ENCODE results near the gene METTL23. TPM values are rescaled to one million over a fixed set of nuclear protein-coding genes. Genes with fewer than 3 reads are reported as not detected.

METTL23 gene
- total RNA-seq, 1 experiment from 2014 or later, result 57.8 TPM

DNA sequence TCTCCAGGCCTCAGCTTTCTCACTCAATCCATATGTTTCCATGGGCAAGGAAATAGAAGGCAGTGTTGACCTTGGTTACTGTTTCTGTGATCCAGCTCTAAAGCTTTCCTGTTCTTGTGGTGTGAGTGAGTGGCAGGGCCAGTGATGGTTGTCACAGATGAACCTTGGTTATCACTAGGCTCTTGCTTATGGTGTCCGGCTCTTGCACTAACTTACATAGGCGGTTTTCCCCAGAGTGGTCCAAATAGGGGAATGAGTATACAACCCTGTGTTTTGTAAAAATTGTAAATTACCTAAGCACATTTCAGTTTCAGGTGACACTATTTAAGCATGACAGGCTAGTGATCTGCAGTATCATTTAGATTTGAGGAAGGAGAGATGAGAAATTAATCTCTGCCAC lies 18.1 kb downstream of the METTL23 start:
- H3K36me3 ChIP-seq (ENCODE audit: control insufficient read depth in 1 of 2, insufficient read depth in 2 of 2, low read length in 2 of 2), result peaks cover 2 to 24% of the 10 kb centered on the region in 2 experiments; a peak in 1 of 4 replicates
- H4K20me1 ChIP-seq (ENCODE audit: insufficient read depth), result no peaks in the 10 kb centered on the region
- H3K4me2 ChIP-seq (ENCODE audit: low read length), result no peak overlapping the region
- no TSS peak for BruUV-seq (replicated peaks)
- RAD21 ChIA-PET (ENCODE audit: low non-redundant PET in 1 of 2, low total read pairs in 2 of 2, uncharacterized antibody in 2 of 2, unreplicated experiment in 2 of 2), result no interaction called here
- H3K27ac ChIP-seq (ENCODE audit: low read depth, low read length), result no peak overlapping the region
- peaks cover 0 to 2% of the 10 kb centered on the region in 2 experiments; a peak in 1 of 4 replicates for H3K9me3 ChIP-seq (ENCODE audit: control insufficient read depth in 1 of 2, insufficient read depth in 1 of 2, low read depth in 1 of 2, low read length in 2 of 2)
- no peak overlapping the region for H2AFZ ChIP-seq (ENCODE audit: low read depth, low read length, poor library complexity, severe bottlenecking)
- intact Hi-C loops (cut with micrococcal nuclease), result loop anchor here (2.0 kb wide), 1 partner anchor 24 kb away; no protein-coding TSS in a partner anchor
- H3K9ac ChIP-seq (ENCODE audit: low read length), result no peak overlapping the region
- TF ChIP-seq, protein P1, sequence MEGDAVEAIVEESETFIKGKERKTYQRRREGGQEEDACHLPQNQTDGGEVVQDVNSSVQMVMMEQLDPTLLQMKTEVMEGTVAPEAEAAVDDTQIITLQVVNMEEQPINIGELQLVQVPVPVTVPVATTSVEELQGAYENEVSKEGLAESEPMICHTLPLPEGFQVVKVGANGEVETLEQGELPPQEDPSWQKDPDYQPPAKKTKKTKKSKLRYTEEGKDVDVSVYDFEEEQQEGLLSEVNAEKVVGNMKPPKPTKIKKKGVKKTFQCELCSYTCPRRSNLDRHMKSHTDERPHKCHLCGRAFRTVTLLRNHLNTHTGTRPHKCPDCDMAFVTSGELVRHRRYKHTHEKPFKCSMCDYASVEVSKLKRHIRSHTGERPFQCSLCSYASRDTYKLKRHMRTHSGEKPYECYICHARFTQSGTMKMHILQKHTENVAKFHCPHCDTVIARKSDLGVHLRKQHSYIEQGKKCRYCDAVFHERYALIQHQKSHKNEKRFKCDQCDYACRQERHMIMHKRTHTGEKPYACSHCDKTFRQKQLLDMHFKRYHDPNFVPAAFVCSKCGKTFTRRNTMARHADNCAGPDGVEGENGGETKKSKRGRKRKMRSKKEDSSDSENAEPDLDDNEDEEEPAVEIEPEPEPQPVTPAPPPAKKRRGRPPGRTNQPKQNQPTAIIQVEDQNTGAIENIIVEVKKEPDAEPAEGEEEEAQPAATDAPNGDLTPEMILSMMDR (IDR thresholded peaks at IDR 0.05 in 2 of 3, conservative IDR thresholded peaks at IDR 0.05 in 1 of 3; ENCODE audit: borderline replicate concordance in 1 of 3, insufficient read depth in 1 of 3, low read depth in 2 of 3, low read length in 2 of 3), result no peak
- no peak for TF ChIP-seq SRF (IDR thresholded peaks at IDR 0.05; ENCODE audit: low read depth)
- no peak for TF ChIP-seq ELF1 (IDR thresholded peaks at IDR 0.05; ENCODE audit: borderline replicate concordance, low read depth)
- no peak for TF ChIP-seq EGR1 (IDR thresholded peaks at IDR 0.05; ENCODE audit: low read depth)
- no peak for TF ChIP-seq CBX3 (IDR thresholded peaks at IDR 0.05; ENCODE audit: low read depth)
- TF ChIP-seq ZFX (IDR thresholded peaks at IDR 0.05), result no peak
- no peak for TF ChIP-seq CEBPB (IDR thresholded peaks at IDR 0.05; ENCODE audit: low read depth)
- TF ChIP-seq ZNF274 (IDR thresholded peaks at IDR 0.05; ENCODE audit: low read depth, low read length), result no peak
- TF ChIP-seq EZH2phosphoT487 (IDR thresholded peaks at IDR 0.05; ENCODE audit: borderline replicate concordance), result no peak
- no peak for TF ChIP-seq YY1 (IDR thresholded peaks at IDR 0.05; ENCODE audit: extremely low read depth, insufficient replicate concordance, low read depth, low read length)
- no peak for TF ChIP-seq POLR2AphosphoS5 (IDR thresholded peaks at IDR 0.05; ENCODE audit: low read depth, low read length)
- TF ChIP-seq, protein P2, sequence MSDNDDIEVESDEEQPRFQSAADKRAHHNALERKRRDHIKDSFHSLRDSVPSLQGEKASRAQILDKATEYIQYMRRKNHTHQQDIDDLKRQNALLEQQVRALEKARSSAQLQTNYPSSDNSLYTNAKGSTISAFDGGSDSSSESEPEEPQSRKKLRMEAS (IDR thresholded peaks at IDR 0.05), result no peak
- TF ChIP-seq, protein P3, sequence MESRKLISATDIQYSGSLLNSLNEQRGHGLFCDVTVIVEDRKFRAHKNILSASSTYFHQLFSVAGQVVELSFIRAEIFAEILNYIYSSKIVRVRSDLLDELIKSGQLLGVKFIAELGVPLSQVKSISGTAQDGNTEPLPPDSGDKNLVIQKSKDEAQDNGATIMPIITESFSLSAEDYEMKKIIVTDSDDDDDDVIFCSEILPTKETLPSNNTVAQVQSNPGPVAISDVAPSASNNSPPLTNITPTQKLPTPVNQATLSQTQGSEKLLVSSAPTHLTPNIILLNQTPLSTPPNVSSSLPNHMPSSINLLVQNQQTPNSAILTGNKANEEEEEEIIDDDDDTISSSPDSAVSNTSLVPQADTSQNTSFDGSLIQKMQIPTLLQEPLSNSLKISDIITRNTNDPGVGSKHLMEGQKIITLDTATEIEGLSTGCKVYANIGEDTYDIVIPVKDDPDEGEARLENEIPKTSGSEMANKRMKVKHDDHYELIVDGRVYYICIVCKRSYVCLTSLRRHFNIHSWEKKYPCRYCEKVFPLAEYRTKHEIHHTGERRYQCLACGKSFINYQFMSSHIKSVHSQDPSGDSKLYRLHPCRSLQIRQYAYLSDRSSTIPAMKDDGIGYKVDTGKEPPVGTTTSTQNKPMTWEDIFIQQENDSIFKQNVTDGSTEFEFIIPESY (IDR thresholded peaks at IDR 0.05; ENCODE audit: extremely low read depth, insufficient replicate concordance, low read length), result no peak
- no peak for TF ChIP-seq TCF7L2 (IDR thresholded peaks at IDR 0.05; ENCODE audit: borderline replicate concordance, extremely low read depth, insufficient read depth, insufficient read length)
- no peak for TF ChIP-seq POLR2A (IDR thresholded peaks at IDR 0.05; ENCODE audit: borderline replicate concordance, extremely low read depth, insufficient read depth, insufficient read length)
- no peak for TF ChIP-seq SP1 (IDR thresholded peaks at IDR 0.05; ENCODE audit: low read depth)
- no peak for TF ChIP-seq JUND (IDR thresholded peaks at IDR 0.05)
- TF ChIP-seq, protein P4, sequence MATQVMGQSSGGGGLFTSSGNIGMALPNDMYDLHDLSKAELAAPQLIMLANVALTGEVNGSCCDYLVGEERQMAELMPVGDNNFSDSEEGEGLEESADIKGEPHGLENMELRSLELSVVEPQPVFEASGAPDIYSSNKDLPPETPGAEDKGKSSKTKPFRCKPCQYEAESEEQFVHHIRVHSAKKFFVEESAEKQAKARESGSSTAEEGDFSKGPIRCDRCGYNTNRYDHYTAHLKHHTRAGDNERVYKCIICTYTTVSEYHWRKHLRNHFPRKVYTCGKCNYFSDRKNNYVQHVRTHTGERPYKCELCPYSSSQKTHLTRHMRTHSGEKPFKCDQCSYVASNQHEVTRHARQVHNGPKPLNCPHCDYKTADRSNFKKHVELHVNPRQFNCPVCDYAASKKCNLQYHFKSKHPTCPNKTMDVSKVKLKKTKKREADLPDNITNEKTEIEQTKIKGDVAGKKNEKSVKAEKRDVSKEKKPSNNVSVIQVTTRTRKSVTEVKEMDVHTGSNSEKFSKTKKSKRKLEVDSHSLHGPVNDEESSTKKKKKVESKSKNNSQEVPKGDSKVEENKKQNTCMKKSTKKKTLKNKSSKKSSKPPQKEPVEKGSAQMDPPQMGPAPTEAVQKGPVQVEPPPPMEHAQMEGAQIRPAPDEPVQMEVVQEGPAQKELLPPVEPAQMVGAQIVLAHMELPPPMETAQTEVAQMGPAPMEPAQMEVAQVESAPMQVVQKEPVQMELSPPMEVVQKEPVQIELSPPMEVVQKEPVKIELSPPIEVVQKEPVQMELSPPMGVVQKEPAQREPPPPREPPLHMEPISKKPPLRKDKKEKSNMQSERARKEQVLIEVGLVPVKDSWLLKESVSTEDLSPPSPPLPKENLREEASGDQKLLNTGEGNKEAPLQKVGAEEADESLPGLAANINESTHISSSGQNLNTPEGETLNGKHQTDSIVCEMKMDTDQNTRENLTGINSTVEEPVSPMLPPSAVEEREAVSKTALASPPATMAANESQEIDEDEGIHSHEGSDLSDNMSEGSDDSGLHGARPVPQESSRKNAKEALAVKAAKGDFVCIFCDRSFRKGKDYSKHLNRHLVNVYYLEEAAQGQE (IDR thresholded peaks at IDR 0.05; ENCODE audit: low read depth), result no peak
- no peaks in the 10 kb centered on the region for H3K9me2 ChIP-seq (ENCODE audit: insufficient read depth)
- H3K79me2 ChIP-seq (ENCODE audit: insufficient read depth, low read length), result no peaks in the 10 kb centered on the region
- H3K4me3 ChIP-seq (replicated peaks in 1 of 2; ENCODE audit: low read depth in 1 of 2, low read length in 2 of 2), result no peak overlapping the region
- H3K27me3 ChIP-seq (ENCODE audit: insufficient read depth, low read length), result no peaks in the 10 kb centered on the region
- DNase-seq (ENCODE audit: low read depth, low spot score) (no peak), ATAC-seq (no peak)
- peaks cover 0 to 12% of the 10 kb centered on the region in 2 experiments; a peak in 2 of 4 replicates for H3K4me1 ChIP-seq (ENCODE audit: control insufficient read depth in 1 of 2, insufficient read depth in 2 of 2, low read length in 2 of 2)
- POLR2A ChIA-PET, result no interaction called here
- CTCF ChIA-PET, result no interaction called here

Data from HCT116 (cell line).